DMS153 treated with DMSO at 0.1 percent for 48 hours (cell line): ENCODE data around the gene PSAT1.

ENCODE experiments used
- DNase-seq: peaks from one replicate; lab custom pipeline; 2025; ENCODE audit not compliant: unreplicated experiment; lab: John Stamatoyannopoulos, UW

The PSAT1 gene

DNA sequence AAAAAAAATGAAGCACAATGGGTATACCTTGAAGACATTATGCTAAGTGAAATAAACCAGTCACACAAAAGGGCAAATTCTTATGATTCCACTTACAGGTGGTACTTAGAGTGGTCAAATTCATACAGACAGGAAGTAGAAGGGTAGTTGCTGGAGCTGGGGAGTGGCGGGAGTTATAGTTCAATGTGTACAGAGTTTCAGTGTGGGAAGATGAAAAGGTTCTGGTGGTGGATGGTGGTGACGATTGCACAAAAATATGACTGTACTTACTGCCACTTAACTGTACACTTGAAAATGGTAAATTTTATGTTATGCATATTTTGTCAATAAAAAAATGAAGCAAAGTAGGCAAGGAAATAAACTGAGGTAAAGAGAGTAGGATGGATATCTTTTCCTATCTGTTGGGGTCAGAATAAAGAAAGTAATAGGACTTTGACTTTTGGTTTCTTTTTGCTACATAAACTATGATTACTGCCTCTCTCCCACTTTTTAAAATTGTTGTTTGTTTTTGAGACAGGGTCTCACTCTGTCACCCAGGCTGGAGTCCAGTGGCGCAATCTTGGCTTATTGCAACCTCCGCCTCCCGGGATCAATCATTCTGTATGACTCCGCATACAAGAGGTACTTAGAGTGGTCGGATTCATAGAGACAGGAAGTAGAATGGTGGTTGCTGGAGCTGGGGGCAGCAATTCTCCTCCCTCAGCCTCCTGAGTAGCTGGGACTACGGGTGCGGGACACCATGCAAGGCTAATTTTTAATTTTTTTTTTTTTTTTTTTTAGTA lies 4.0 kb upstream of the PSAT1 start:
- DNase-seq = no peak

DNA sequence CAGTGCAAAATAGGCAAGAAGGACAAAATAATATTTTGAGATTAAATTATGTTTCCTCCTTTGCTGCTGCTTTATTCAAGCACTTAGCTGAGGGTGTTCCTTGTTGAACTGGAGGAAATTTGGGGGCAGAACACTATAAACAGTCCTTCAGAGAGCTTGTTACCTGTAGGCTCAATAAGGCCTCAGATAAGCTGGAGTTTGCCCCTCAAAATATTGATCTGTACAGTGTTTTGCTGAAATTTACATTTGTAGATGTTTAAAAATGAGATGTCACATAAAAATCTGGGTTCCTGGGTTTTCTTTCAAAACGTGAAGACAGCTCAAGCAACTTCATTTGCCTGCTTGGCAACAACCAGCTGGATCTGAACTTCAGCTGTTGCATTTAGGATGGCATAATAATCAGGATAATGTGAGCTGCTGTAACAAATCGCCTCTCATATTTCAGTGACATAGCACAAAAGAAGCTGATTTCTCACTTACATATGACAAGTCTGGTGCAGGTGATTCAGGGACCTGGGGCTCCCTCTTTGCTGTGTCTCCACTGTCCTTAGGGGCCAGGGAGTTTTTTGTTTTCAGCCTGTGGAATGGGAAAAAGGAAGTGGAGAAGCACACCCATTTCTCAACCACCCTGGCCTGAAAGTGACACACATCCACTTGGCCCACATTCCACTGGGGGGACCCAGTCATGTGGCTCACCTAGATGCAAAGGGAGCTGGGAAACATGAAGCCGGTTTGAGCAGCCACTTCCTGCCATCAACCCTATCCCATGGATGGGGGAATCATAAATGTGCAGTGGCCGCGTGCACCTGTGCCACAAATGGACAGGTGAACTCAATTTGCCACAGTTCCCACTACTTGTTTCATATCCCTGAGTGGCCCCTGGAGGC lies 2.4 kb upstream of the PSAT1 start:
- no peak for DNase-seq

DNA sequence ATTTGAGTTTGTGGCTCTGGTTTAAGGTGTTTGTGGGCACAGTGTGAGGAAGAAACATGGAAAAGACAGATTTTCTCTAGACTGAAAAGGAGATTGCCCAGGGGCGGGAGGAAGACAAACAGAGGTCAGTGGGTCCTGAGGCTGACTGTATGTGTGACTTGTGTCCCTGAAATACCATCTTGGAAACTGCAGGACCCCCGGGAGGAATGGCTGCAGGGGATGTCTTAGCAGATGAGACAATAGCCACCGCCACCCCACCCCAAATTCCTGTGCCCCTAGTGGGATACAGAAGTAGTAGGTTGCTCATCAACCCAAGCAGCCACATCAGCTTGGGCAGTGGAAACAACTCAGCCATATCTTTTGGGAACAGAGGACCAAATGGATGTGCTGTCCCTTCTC lies 1.7 kb upstream of the PSAT1 start:
- DNase-seq = no peak

DNA sequence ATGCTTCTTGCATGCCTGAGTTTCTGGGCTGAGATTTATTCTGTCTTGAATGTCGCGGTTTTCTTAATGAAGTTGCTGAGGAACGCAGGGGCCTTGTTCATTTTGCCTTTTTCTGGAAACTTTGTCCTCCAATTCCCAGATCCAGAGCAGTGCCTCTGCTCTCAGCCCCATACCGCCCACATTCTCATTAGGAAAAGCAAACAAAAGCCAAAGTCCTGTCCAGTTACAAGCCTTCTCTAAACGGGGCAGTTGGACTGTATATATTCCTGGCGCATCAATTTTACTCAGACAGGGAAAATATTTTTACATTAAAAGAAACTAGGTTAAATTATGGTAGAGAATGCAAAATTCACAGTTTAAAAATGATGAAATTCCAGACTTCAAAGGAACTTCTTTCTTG lies 1.2 kb upstream of the PSAT1 start:
- DNase-seq = no peak

DNA sequence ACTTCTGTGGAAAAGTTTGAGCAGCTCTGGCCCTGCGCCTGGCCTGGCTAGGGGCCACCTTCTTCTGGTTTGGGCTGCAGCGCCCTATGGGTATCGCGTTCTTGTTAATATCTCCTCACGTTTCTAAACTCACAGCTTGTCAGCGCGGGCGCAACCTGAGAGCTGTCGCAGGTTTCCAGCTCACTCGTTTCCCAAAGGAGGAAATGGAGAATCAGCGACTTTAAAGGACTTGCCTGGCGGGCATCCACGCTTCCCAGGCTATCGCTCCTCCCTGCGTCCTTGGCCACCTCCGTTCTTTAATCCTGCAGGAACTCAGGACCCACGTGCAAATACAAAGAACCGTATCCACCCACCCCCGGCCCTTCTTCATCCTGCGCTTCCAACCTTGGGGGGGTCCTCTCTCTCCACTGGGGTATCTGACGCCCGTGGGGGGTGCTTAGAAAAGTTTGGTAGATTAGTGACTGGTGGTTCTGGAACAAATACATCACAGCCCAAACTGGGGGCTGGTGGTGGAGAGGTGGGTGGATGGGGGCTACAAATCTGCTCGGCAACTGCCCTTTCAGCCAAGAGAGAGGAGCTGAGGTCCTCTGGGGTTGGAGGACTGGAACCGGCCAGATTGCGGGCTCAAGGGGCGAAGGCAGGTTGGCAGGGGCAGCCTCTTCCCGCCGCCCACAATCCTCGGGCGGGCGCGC lies 578 bp upstream of the PSAT1 start:
- peak; percentile 30 for DNase-seq

DNA sequence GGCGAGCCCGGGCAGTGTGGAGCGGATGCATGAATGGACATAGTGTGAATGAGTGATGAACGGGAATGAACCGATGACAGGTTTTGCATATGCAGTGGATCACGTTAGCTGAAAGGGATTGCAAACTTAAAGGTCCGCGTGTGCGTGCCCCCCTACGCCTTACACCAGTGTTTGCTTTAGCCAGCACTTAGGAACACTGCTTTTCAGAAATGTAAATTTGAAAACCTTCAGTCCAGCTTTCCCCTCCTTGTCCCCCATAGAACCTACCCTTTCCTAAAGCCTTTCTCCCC lies 692 bp downstream of the PSAT1 start:
- DNase-seq = no peak

DNA sequence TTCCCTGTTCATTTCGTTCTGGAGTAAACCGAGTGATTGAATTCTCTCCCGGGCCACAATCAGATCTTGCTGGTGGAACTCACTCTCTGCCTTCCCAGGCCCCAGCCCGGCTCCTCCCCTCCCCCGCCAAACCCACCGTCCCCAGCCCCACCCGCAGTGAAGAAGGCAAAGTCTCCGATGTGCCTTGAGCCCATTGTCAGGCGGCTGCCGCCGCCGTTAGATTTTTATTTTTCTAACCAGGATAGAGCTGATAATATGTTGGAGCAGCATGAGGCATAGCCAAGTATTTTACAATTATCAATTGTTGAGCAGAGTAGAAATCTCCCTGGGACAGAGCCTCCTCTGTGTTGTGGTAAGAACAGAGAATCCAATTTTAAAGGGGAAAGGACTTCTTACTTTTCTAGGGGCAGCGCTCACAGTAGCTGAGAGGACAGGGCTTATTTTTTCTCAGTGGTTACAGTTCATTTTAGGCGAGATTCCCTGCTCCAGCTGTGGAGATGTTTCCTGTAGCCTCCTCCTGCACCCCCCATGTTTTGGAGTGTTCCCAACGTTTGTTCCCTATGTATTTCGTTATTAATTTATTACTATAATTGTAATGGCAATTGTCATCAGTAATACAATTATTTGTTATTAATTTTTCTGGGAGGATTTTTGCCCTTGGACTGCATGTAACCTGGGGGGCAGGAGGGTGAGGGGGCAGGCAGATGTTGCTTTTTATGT lies 1.3 kb downstream of the PSAT1 start:
- no peak for DNase-seq

DNA sequence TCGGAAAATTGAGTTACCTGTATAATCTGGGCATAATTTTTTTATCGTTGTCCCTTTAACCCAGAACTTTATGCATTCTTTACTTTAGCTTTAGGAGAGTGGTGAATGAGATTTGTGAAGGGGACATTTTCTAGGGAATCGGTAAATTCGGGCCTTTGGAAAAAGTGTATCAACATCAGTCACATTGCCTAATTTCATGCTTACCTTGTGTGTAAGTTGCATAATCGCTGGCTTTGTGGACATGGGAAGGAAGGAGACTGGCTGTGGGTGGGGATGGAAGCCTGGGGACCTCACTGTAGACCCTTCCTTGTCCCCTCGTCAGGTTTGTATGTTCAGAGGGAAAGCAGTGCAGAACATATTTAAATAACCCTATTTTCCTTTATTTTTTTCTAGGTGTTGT lies 3.3 kb downstream of the PSAT1 start:
- DNase-seq = no peak

DNA sequence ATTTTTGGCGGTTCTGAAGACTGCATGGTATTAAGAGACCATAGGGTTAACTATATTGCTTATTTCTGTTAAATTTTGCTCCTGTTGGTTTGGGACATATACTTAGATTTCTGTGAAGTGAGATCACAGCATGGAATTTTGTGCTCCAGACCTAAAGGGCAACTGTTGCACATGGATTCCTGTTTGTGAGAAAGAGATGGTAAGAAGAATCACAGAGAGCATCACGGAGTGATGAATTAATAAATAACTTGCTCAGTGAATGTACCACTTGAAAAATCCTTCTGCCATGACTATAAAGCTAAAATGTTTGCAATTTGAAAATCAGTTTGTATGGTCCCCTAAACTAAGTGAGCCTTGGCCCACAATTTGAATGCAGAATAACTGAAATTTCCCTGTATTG lies 4.5 kb downstream of the PSAT1 start:
- DNase-seq = no peak

DNA sequence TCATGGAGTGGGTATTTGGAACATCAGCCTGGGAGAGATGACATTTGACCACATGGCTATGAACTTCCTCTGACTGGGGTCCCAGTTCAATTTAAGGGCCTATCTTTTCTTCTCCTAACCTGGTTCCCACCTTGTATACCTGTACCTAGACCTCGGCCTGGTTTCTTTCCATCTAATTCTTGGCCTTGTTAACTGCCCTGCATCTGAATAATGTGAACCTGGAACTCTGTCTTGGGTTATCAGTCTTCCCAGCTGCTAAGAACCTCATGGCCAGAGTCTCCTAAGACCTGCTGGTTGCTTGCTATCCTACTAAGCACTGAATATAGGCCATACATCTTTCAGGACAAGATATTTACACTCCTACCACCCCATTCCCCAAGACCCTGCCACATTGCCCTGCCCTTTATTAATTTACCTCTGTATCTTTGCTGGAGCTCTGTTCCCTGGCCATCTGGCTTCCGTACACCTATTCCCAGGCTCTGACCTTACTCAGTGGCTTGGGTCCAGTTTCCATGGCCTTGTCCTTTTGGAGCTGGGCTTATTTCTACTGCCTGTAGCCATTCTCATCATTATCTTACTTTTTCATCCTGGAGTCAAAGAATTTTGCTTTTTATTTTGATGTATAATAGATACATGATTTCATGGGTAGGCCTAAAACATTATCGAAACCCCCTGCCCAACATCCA lies 6.6 kb downstream of the PSAT1 start:
- DNase-seq = no peak

DNA sequence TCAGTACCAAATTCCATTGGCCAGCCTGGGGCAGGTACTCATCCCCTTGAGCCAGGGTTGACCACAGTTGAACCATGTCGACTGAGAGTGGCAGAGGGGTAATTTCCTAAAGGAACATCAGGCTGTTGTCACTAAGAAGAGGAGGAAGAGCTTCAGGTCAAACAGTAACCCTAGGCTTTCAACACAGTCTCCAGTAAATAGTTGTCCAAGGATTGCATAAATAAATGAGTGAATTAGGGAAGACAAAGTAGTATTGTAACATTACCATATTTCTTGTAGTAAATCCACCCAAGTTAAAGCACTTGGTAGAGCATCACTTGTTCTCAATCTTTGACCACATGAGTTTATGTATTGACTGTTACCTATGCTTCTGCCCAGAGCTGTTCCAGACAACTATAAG lies 7.4 kb downstream of the PSAT1 start:
- no peak for DNase-seq

DNA sequence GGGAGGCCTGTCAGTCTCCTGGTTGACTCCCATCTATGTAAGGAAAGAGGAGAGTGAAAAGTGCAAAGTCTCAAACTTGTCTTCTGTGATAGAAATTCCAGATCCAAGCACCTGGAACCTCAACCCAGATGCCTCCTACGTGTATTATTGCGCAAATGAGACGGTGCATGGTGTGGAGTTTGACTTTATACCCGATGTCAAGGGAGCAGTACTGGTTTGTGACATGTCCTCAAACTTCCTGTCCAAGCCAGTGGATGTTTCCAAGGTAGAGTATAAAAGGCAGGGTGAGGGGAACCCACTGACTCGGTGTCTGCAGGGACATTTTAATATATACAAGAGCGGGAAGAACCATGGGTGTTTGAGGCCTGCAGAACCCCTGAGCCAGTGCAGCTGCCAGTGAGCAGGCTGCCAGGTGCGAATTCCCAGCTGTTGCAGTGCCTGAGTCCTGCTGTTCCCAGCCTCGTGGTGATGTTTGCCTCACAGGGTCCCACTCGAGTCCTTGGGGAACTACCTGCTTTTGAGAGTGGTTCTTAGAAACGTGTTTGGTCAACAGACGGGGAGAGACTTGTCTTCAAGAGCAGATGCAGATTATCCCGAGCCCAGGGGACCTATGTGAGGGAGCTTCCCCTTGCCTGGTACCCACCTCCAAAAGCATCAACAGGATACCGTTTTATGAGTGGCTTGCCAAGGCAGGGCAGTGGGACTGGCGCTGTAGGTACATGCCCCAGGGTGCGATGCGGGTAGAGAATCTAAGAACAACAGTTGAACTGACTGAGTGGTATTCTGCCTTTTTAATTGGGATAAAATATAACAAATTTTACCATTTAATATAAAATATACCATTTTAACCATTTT lies 9.5 kb downstream of the PSAT1 start:
- no peak for DNase-seq

DNA sequence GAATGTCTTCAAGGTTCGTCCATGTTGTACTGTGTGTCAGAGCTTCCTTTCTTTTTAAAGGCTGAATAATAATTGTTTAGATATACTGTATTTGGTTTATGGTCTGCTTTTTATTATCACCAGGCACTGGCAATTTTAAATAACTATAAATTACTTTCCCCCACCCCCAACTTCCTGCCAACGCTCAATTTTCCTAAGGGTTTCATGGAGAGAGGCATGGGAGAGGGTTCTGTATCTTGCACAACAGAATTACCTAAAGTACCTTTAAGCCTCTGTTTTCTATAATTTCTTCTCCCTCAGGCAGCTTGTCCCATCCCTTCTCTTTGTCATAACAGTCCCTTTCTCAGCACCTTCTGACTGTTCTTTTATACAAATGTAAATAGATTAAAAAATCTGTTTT lies 10.4 kb downstream of the PSAT1 start:
- no peak for DNase-seq

DNA sequence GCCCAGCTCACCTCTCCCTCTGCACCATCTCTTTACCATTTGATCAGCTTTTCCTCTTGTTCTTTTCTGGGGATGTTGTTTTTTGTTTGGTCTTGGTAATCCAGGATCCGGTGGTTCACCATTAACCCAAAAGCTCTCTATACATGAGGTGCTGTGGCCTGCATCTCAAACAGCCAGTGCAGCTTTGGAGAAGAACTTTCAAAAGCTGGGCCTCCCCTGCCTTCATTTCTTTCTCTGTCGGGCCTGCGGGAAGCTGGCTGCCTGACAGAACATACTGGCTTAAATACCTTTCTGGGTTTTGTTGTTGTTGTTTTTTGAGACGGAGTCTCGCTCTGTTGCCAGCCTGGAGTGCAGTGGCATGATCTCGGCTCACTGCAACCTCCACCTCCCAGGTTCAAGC lies 12.1 kb downstream of the PSAT1 start:
- no peak for DNase-seq

DNA sequence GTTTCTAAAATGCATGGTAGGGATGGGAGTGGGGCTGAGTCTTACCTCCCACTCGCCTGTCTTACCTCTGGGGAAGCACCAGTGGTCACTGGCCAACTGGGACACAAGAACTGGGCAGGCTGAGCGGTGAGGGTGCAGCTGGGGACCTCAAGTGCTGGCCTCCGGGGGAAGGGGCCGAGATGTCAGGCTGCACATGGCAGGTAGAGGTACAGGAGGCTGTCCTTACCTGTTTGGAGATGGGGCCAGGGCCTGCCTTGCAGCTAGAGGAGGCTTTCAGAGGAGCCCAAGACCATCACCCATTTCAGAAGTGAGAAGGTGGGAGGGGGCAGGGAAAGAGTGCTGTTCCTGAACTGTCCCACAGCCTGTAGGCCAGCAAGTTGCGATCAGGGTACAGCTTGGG lies 14.2 kb downstream of the PSAT1 start:
- DNase-seq = no peak

DNA sequence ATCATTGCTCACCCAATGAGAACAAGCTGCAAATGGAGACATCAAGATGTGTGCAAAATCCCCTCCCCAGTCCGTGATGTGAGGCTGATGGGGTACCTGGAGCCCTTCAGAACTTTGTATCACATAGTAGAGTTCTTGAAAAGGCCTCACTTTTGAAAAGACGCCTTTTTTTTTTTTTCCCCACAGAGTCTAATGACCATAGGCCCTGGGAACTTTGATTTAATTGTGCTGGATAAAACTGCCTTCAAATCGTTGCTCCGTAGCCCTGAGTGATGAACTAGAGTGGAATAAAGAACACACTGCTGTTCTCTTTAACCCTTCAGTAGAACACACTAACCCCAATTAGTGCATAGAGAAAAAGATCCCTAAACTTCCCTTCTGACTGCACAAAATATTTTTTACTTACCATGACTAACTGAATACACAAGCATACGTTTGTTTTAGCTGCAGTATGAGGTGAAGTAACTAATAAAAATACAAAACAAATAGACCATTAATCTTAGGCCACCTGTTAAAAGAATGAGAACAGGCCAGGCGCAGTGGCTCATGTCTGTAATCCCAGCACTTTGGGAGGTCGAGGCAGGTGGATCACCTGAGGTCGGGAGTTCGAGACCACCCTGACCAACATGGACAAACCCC lies 15.1 kb downstream of the PSAT1 start:
- DNase-seq = no peak

DNA sequence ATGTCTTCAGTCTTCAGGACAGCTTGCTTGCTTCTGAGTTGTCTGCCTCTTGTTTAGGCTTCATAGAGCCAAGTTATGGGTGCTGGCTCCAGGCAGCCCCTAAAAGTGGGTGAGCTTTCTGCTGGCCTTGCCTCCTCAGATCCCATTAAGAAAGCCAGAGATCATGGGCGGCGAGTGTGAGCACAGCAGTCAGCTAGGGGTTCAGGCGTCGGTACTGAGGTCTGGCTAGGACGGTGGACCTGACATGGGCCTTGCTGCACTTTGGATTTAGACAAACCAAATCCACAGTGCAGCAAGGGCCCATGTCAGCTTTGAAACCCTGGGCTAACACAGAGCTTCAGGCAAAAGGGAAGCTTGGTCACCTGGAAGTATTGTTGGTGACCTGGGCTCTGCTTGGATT lies 17.6 kb downstream of the PSAT1 start:
- no peak for DNase-seq

DNA sequence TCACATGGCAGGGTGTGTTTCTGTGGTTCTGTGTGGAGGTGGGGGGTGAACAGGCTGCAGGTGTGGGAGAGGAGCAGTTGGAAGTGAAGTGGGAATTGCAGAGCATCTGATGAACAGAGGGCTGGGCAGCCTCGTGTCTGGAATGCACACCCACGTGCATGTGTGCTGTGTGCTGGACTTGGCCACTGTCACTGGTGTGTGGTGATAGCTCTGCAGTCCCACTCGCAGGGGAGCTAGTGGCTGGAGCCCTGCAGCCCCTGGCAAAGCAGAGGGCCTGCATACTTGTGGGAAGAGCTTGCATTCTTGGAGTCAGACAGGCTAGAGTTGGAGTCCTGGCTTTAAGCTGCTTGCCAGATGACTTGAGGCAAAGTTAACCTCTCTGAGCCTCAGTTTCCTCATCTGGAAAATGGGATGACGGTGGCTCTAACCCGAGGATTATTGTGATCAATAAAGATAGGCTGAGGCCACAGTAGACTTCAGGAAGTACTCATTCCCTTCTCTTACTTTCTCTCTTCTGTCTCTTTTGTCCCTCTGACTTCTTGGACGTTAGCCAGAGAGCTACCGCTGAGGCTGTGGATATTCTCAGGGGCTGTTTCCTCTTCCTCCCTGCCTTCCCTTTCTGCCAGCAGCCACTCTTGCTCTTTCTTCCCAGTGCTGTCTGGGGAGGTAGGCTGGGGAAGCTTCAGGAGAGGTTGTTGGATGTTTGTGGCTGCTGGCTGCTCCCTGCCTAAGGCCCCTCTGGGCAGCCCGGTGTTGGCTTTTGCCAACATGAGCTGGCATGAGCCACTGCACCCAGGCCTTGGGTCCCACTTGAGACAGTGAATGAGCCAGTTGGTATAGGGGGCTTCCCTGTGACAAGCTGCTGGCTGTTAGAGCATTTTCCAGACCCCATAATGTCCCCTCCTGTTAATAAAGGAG lies 18.3 kb downstream of the PSAT1 start:
- DNase-seq = no peak
